Stomach (tissue), 4 donors: ENCODE measurements around the gene THUMPD1.
"Not testable (repeated sequence)": the region's sequence is repeated elsewhere in the genome, so short reads cannot be mapped to it uniquely, and the experiment has no call there.

Source experiments
- EP300 ChIP-seq: sonication (generic); formaldehyde crosslinking; IDR thresholded peaks from one replicate; pipeline ENCODE4 v1.6.1; 2017; ENCODE audit warnings: antibody characterized with exemption
- POLR2A ChIP-seq, 4 donors: fragments of 450-650 bp; IDR thresholded peaks; one replicate each; pipeline ENCODE4 v1.6.1; 2016; ENCODE audit warnings: antibody characterized with exemption in 4 of 4, control low read depth in 2 of 4, mild to moderate bottlenecking in 1 of 4, moderate library complexity in 1 of 4
- POLR2AphosphoS5 ChIP-seq, 3 donors: sonication (generic); formaldehyde crosslinking; IDR thresholded peaks; one replicate each; pipeline ENCODE4 v1.6.1; 2016; ENCODE audit warnings: antibody characterized with exemption in 3 of 3
- TF ChIP-seq, protein P1 (sequence below), 7 experiments: fragments of 450-650 bp in 4 of 7; fragments of 200-600 bp in 3 of 7; sonication (generic) in 3 of 7; IDR thresholded peaks; one replicate each; pipeline ENCODE4 v1.5.1; 2016 to 2019; ENCODE audit warnings: antibody characterized with exemption in 7 of 7, control low read depth in 2 of 7, mild to moderate bottlenecking in 1 of 7

GRCh38 chr16:20694096-20694495 lies 47.5 kb downstream of the THUMPD1 start:
- TF ChIP-seq, protein P1, sequence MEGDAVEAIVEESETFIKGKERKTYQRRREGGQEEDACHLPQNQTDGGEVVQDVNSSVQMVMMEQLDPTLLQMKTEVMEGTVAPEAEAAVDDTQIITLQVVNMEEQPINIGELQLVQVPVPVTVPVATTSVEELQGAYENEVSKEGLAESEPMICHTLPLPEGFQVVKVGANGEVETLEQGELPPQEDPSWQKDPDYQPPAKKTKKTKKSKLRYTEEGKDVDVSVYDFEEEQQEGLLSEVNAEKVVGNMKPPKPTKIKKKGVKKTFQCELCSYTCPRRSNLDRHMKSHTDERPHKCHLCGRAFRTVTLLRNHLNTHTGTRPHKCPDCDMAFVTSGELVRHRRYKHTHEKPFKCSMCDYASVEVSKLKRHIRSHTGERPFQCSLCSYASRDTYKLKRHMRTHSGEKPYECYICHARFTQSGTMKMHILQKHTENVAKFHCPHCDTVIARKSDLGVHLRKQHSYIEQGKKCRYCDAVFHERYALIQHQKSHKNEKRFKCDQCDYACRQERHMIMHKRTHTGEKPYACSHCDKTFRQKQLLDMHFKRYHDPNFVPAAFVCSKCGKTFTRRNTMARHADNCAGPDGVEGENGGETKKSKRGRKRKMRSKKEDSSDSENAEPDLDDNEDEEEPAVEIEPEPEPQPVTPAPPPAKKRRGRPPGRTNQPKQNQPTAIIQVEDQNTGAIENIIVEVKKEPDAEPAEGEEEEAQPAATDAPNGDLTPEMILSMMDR (IDR thresholded peaks at IDR 0.05): not testable (repeated sequence)
- TF ChIP-seq POLR2AphosphoS5 (IDR thresholded peaks at IDR 0.05): peak in 1 of 3 donors; percentile 17
- TF ChIP-seq POLR2A (IDR thresholded peaks at IDR 0.05); EP300: not testable (repeated sequence)
